ENCODE results near the gene C2orf81. TPM values are rescaled to one million over a fixed set of nuclear protein-coding genes. Genes with fewer than 3 reads are reported as not detected.
"Not testable (repeated sequence)": the region's sequence is repeated elsewhere in the genome, so short reads cannot be mapped to it uniquely, and the experiment has no call there.

Gene C2orf81
- total RNA-seq, 1 experiment from 2014 or later, result 9.8 TPM

DNA sequence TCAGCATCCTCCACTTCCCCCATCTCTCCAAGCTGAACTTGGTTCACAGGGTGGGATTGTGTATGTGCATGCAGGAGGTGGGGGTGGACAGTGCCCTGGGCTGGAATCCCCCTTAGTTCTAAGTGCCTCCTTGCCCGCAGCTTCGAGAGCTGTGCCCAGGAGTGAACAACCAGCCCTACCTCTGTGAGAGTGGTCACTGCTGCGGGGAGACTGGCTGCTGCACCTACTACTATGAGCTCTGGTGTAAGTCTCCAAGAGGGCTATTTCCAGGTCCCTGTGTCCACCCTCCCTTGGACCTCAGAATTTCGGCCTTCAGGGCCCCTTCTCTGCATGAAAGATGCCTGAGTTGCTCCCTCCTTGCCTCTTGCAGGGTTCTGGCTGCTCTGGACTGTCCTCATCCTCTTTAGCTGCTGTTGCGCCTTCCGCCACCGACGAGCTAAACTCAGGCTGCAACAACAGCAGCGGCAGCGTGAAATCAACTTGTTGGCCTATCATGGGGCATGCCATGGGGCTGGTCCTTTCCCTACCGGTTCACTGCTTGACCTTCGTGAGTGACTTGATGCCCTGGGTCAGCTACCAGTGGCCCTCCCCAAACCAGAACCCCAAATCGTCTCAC lies 38.2 kb upstream of the C2orf81 start:
- H4K20me1 ChIP-seq (ENCODE audit: insufficient read depth); H3K9me3 ChIP-seq (ENCODE audit: insufficient read depth, low read depth); BruUV-seq (replicated peaks); H3K9me2 ChIP-seq (ENCODE audit: insufficient read depth); CTCF ChIA-PET; H2AFZ ChIP-seq; H3K27me3 ChIP-seq (ENCODE audit: insufficient read depth, low read depth); H3K27ac ChIP-seq; DNase-seq: not testable (repeated sequence)
- intact Hi-C loops (cut with micrococcal nuclease; ENCODE audit: unreplicated experiment), result loop anchor here (10.0 kb wide), 1 partner anchor 195 kb away; no protein-coding TSS in a partner anchor
- Histone ChIP-seq H3K4me3 (peak overlapping the region; percentile 93; the same call in 1 of the 2 replicates), H3K36me3 (ENCODE audit: low read depth) (peaks cover 15% of the 10 kb centered on the region), H3K4me1 (replicated peaks; ENCODE audit: insufficient read depth) (peaks cover 24% of the 10 kb centered on the region), H3K4me2 (peak overlapping the region; percentile 99), H3K79me2 (ENCODE audit: low read depth) (peaks cover 39% of the 10 kb centered on the region), H3F3A (ENCODE audit: insufficient read depth, low read depth) (peaks cover 31% of the 10 kb centered on the region)
- POLR2A ChIA-PET (ENCODE audit: unreplicated experiment), result interaction anchor here (0.6 kb wide), 1 partner anchor 23 kb away, joined by 5 read pairs; no protein-coding TSS in a partner anchor

DNA sequence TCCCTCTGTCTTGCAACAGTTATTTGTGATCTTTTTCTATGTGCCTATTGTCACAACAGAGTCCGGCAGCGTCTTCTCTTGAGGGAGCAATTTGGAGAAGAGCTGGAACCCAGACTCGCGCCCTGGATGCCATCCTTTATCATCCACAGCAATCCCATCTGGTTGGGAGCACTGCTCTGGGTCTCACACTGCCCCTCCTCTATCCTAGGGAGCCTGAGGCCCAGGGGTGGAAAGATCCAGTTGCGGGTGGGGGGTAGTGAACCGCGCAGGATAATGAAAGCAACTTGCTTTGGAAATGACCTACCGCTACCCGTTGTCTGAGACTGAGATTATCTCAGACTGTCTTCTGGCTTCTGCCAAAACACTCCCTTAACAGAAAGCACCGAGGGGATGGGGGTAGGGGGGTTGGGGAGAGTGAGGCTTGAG lies 37.5 kb upstream of the C2orf81 start:
- TF ChIP-seq, protein P1, sequence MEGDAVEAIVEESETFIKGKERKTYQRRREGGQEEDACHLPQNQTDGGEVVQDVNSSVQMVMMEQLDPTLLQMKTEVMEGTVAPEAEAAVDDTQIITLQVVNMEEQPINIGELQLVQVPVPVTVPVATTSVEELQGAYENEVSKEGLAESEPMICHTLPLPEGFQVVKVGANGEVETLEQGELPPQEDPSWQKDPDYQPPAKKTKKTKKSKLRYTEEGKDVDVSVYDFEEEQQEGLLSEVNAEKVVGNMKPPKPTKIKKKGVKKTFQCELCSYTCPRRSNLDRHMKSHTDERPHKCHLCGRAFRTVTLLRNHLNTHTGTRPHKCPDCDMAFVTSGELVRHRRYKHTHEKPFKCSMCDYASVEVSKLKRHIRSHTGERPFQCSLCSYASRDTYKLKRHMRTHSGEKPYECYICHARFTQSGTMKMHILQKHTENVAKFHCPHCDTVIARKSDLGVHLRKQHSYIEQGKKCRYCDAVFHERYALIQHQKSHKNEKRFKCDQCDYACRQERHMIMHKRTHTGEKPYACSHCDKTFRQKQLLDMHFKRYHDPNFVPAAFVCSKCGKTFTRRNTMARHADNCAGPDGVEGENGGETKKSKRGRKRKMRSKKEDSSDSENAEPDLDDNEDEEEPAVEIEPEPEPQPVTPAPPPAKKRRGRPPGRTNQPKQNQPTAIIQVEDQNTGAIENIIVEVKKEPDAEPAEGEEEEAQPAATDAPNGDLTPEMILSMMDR (conservative IDR thresholded peaks at IDR 0.05), result no peak
- no peak for TF ChIP-seq EZH2 (IDR thresholded peaks at IDR 0.05; ENCODE audit: low read depth)
- peaks cover 33% of the 10 kb centered on the region for H3K79me2 ChIP-seq (ENCODE audit: low read depth)
- ChIA-PET CTCF (no interaction called here), POLR2A (ENCODE audit: unreplicated experiment) (interaction anchor here (0.5 to 1.2 kb wide), 5 partner anchors 14 to 1218 kb away, joined by 4 to 8 read pairs (median 7); partner anchors contain the start of gene MRPL53)
- intact Hi-C loops (cut with micrococcal nuclease; ENCODE audit: unreplicated experiment), result loop anchor here (1.0 to 10.0 kb wide), 2 partner anchors 19 to 194 kb away; no protein-coding TSS in a partner anchor
- peak overlapping the region; percentile 29; the same call in 1 of the 2 replicates for H3K27ac ChIP-seq
- H3K27me3 ChIP-seq (ENCODE audit: insufficient read depth, low read depth), result no peaks in the 10 kb centered on the region
- H3K4me1 ChIP-seq (replicated peaks; ENCODE audit: insufficient read depth), result peaks cover 24% of the 10 kb centered on the region
- BruUV-seq (replicated peaks), result no TSS peak
- peak overlapping the region; percentile 93 for H3K4me3 ChIP-seq
- peak overlapping the region; percentile 99 for H3K4me2 ChIP-seq
- H3K9me3 ChIP-seq (ENCODE audit: insufficient read depth, low read depth), result no peaks in the 10 kb centered on the region
- no peak for DNase-seq
- 0 out of 2 replicates have a peak overlapping the region, but pooled peaks have one; percentile 73 for H2AFZ ChIP-seq
- H3F3A ChIP-seq (ENCODE audit: insufficient read depth, low read depth), result peaks cover 31% of the 10 kb centered on the region
- peaks cover 15% of the 10 kb centered on the region for H3K36me3 ChIP-seq (ENCODE audit: low read depth)
- H4K20me1 ChIP-seq (ENCODE audit: insufficient read depth), result no peaks in the 10 kb centered on the region
- H3K9me2 ChIP-seq (ENCODE audit: insufficient read depth), result no peaks in the 10 kb centered on the region

DNA sequence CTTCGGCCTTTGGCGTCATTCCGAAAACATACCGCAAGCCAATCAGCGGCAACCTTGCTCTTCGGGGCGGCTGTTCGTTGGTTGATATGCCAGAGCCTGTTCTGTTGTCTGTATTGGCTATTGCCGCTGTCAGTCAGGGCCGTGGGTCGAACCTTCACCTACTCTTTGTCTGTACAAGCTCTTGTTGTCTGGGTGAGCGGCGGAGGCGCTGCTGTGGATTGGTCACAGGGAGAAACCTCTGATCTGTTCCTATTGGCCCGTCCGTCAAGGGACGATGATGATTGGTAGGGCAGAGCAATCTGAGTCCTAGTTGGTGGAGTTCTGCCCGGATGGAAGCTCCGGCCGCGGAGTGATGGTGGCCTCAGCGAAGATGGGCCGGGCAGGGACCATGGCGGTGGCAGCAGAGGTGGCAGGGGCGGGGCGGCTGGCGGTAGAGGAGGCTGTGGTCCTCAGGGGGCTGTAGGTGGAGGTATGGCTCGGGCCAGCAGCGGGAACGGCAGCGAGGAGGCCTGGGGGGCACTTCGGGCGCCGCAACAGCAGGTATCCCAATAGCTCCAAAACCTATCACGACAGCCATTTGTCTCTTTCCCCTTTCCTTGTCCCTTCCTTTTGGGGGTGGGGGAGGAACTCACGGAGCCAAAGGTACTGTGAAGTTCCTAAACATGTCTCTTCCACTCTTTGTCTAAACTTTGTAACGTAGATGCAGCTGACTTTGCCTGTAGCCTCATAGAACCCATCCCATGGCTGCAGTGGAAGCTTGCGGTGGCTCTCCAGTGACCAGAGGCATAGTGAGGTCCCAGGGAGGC lies 36.9 kb upstream of the C2orf81 start, which contains the start of gene WBP1:
WBP1 (plus strand) TSS at position 307 of the 806 bp plus-strand sequence; CDS start at position 472, 165 bp downstream.
- no peak for TF ChIP-seq EZH2 (IDR thresholded peaks at IDR 0.05; ENCODE audit: low read depth)
- no peaks in the 10 kb centered on the region for H3K27me3 ChIP-seq (ENCODE audit: insufficient read depth, low read depth)
- intact Hi-C loops (cut with micrococcal nuclease; ENCODE audit: unreplicated experiment), result loop anchor here (1.0 to 10.0 kb wide), 2 partner anchors 18 to 194 kb away; no protein-coding TSS in a partner anchor
- peak; percentile 99 to 100 for DNase-seq
- peaks cover 15% of the 10 kb centered on the region for H3K36me3 ChIP-seq (ENCODE audit: low read depth)
- H3K4me3 ChIP-seq, result peak within 1 kb of the TSS; percentile 93
- peaks cover 26% of the 10 kb centered on the region for H3K79me2 ChIP-seq (ENCODE audit: low read depth)
- H3K4me1 ChIP-seq (replicated peaks; ENCODE audit: insufficient read depth), result peaks cover 22% of the 10 kb centered on the region
- no peaks in the 10 kb centered on the region for H3K9me2 ChIP-seq (ENCODE audit: insufficient read depth)
- no peaks in the 10 kb centered on the region for H4K20me1 ChIP-seq (ENCODE audit: insufficient read depth)
- H3K4me2 ChIP-seq, result peak within 1 kb of the TSS; percentile 99
- H2AFZ ChIP-seq, result peak within 1 kb of the TSS; percentile 73
- peaks cover 31% of the 10 kb centered on the region for H3F3A ChIP-seq (ENCODE audit: insufficient read depth, low read depth)
- ChIA-PET CTCF (no interaction called here), POLR2A (ENCODE audit: unreplicated experiment) (interaction anchor here (0.5 to 1.2 kb wide), 10 partner anchors 11 to 1218 kb away, joined by 3 to 9 read pairs (median 5); partner anchors contain the start of genes MRPL53 and TPRKB)
- BruUV-seq (replicated peaks), result TSS peak; percentile 30
- no peaks in the 10 kb centered on the region for H3K9me3 ChIP-seq (ENCODE audit: insufficient read depth, low read depth)
- peak within 1 kb of the TSS; percentile 29; the same call in 1 of the 2 replicates for H3K27ac ChIP-seq

All from PC-9 (cell line).